Activated T-cell treated with anti-CD3 and anti-CD28 coated beads, Interleukin-2, amount 50 U/mL, for 1 hour (primary cell): ENCODE results near the gene RC3H2.
"Not testable (repeated sequence)": the region's sequence is repeated elsewhere in the genome, so short reads cannot be mapped to it uniquely, and the experiment has no call there.

Experiments
- DNase-seq: peaks from one replicate; pipeline ENCODE4 v3.0.0-alpha.2; 2020

The RC3H2 gene

DNA sequence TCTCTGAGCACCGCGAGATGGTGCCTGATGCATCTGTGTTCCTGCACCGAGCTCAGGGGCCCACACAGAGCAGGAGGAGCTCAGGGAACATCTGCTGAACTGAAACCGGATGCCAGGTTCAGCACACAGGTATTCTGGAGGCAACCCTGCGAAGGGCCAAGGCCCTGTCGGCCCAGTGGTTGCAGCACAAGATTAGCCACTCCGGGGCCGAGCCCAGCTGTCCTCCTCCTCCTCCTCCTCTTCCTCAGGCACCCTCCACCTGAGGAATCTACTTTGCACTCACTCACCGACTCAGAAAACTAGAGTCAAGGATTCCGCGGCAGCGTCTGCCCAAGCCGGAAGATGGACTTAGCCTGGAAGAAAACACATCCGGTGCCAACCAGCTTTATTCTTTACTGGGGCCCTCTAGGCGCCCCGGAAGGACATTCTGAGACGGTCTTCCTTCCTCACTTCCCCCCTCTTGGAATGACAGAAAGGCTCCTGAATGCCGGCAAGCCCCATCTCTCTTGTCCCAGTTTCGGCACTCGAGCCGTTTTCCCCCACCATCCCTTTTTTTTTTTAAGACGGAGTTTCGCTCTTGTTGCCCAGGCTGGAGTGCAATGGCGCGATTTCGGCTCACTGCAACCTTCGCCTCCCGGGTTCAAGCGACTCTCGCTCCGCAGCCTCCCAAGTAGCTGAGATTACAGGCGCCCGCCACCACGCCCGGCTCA lies 8.0 kb upstream of the RC3H2 start, which contains the start of gene ZBTB6:
ZBTB6 (minus strand) TSS at position 360 of the 710 bp plus-strand sequence. CDS start 1,251 bp downstream, outside the sequence.
- peak; percentile 76 for DNase-seq

DNA sequence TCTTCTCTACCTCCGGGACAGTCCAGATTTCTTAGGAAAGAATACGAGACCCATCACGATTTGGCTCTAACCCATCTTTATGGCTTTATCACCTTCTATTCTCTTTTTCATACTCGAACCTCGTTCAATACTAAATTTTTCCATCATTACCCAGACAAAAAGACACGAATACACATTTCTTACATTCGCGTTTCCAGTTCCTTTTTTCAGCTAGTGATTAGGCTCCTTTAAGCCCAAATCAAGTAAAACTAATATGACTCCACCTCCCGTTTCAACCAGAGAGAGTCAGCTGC lies 7.5 kb upstream of the RC3H2 start:
- no peak for DNase-seq

DNA sequence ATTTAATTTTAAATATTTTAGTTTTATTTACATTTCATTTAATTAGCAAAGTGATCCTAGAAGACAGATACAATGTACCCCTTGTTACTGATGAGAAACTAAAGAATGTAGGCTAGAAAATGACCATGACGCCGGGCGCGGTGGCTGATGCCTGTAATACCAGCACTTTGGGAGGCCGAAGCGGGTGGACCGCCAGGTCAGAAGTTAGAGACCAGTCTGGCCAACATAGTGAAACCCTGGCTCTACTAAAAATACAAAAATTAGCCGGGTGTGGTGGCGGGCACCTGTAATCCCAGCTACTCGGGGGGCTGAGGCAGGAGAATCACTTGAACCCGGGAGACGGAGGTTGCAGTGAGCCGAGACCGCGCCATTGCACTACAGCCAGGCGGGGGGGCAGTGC lies 963 bp upstream of the RC3H2 start:
- not testable (repeated sequence) for DNase-seq

DNA sequence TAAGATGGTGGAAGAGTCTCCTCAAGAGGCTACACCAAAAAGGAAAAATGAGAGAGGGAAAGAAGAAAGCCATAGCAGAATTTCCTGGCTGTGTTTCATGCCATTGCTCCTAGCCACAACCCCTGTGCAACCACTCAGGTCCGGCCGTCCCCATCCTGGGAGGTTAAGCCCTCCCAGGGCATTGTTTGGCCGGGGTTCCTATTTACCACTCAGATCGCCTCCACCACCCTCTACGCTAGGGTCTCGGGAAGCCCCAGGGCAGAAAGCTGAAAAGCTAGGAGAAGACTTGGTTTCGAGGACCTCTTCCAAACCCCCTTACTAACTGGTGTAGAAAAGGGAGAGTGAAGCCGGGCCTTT lies 715 bp downstream of the RC3H2 start:
- DNase-seq: no peak

DNA sequence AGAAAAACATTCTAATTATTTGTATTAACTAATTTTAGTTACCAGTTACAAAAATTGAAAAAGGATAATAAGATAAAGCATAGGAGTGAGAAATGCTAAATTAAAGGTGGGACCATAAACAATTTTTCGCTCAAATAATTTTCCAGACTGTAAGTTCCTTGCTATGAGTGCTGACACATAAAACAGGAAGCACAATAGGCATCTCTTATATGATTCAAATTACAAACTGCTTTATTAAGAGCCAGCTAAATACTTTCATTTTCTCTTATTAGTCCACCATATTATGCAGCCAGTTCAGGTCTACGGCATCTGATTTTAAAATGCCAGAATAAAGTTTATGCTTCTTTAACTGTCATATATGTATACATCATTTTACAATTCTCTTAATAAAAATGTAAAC lies 4.4 kb downstream of the RC3H2 start:
- no peak for DNase-seq

DNA sequence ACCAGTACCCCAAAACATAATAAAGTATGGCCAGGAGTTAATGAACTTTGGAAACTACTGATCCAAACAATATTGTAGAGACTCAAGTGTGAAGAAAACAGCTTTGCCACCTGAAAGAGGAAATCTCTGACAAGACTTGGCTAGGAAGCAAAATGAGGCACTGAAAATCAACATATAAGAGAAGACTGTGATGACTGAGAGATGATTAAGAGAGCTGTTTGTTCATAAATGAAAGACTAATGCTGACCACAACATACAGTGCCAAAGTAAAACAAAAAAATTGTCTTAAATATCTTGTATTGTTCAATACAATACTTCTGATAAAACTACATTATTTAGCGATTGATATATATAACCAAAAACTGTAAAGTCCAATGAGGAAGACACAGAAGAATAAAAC lies 7.2 kb downstream of the RC3H2 start:
- no peak for DNase-seq

DNA sequence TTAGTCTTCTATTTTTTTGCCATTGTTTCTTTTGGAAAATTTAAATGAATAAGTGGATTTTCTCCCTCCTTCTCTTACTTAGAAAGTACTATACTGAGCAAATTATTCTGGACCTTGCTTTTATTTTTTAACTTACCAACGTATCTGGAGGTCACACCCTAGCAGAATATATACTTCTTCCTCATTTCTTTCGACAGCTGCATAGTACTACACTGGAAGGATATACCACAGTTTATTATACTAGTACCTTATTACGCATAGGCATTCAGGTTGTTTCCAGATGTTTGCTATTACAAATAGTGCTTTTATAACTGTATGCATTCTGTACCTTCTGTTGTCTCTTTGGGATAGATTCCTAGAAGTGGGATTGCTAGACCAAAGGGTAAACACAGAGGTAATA lies 16.7 kb downstream of the RC3H2 start:
- DNase-seq: no peak

DNA sequence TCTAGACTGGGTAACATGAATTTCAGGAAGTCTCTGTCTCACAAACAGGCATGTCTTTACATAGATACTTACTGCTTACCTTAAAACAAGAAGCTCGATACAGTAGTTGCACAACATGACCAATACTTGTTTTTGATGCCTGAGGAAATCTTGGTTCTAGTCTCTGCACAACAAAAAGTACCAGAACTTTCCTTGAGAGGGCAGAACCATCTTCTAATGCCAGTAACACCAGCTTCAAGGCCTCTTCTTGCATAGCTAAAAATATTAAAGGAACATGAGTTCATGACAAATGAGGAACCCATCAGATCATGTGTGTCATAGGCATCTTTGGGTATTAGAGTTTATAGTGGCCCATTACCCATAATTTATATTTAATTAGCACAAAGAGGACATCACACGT lies 22.0 kb downstream of the RC3H2 start:
- no peak for DNase-seq

DNA sequence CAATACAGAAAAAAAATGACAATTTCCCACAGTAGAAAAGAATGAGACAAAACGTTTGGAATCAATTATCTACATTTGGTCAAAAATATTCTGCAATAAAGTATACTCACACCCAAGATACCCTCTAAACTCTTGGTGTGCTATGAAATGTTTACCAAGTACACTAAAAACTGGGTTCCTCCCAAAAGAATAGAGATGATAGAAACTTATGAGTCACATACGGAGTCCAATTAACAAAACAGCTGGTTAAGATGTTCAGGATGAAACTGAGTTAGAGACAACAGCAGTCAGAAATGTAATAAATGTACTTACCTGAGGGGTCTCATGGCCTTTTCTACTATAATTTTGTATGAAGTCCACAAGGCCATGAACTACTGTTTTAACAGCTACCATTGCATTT lies 25.7 kb downstream of the RC3H2 start:
- no peak for DNase-seq

DNA sequence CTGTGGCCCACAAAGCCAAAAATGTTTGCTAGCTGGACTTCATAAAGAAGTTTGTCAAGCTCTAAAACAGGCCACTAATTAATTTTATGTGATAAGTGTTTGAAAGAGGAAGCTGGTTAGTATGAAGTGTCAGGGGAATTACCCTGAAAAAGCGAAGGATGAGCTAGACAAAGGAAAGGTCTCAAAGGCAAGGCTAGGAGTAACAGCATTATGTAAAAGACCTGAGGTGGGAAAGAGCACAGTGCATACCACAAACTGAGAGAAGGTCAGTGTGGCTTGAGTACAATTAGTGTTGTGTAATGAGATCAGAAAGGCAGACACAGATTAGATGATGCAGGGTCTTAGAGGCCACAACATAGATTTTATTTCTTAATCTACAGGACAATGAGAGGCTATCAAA lies 29.6 kb downstream of the RC3H2 start:
- no peak for DNase-seq

DNA sequence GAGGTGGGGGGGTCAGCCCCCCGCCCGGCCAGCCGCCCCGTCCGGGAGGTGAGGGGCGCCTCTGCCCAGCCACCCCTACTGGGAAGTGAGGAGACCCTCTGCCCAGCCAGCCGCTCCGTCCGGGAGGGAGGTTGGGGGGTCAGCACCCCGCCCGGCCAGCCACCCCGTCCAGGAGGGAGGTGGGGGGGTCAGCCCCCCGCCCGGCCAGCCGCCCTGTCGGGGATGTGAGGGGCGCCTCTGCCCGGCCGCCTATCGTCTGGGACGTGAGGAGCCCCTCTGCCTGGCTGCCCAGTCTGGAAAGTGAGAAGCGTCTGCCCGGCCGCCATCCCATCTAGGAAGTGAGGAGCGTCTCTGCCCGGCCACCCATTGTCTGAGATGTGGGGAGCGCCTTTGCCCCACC lies 37.9 kb downstream of the RC3H2 start:
- not testable (repeated sequence) for DNase-seq

DNA sequence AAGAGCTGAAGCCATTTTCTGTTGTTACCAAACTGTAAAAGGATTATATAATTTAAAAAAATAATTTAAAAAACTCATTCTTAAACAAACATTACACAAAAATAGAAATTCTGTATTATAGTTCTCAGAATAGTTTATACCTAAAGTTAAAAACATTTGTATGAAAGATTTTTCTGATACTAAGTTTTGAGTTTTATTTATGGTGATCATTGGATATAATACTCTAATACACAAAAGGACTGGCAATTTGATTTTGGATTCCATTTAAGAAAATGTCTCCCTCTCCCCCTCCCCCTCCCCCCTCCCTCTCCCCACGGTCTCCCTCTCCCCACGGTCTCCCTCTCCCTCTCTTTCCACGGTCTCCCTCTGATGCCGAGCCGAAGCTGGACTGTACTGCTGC lies 39.1 kb downstream of the RC3H2 start:
- no peak for DNase-seq

DNA sequence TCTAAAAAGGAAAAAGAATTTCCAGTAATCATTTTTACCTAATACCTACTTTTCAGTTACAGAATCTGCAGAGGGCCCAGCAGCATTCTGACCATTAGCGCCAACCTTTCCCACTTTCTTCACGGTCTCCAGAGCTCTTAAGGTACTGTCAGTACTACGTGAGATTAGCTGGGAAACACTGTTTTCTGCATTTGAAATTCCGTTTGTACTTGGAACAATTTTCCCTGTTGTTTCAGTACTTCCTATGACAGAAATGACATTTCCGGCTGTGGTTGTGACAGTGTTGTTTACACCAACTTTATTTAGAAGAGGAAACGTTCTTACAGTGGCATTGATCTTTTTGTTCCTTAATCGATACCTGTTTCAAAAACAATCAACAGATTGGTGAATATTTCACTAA lies 39.9 kb downstream of the RC3H2 start:
- DNase-seq: no peak

DNA sequence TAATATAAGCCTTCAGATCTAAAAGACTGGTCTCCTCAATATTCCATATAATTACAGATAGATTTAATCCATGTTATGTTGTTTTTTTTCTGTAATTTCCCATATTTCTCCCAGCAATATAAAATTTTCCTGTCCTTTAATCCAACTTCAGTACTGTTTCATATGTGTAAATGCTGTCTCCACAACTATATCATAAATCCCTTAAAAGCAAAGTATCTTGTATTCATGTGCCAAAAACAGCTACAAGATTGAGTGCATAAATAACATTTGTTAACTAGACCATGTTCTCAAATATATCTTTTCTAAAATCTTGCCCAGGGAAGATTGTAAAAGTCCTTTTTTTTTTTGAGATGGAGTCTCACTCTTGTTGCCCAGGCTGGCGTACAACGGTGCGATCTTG lies 41.8 kb downstream of the RC3H2 start:
- no peak for DNase-seq

DNA sequence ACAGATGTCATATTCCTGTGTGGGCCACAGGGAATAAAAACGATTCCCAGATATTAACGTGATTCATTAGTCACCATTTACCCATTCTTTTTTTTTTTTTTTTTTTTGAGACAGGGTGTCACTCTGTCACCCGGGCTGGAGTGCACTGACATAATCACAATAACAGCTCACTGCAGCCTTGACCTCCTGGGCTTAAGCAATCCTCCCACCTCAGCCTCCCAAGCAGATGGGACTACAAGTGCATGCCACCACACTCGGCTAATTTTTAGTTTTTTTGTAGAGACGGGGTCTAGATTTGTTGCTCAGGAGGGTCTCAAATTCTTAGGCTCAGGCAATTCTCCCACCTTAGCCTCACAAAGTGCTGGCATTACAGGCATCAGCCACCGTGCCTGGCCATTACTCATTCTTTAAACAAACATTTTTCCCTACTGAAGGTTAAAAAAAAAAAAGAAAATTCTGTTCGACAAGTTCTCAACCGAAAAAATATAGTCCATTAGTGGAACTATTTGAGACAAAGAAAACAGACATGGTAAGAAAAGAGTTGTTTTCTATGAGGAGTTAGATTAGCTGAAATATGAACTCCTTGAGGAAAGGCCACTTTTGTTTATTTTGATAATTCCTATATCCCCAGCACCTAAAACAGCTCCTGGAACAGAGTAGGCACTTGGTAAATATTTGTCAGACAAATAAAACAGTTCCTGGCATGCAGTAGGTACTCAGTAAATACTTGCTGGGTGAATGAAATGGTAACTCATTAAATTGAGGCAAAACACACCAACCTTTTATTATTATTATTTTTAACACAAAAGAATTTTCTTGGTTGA lies 44.6 kb downstream of the RC3H2 start:
- no peak for DNase-seq

DNA sequence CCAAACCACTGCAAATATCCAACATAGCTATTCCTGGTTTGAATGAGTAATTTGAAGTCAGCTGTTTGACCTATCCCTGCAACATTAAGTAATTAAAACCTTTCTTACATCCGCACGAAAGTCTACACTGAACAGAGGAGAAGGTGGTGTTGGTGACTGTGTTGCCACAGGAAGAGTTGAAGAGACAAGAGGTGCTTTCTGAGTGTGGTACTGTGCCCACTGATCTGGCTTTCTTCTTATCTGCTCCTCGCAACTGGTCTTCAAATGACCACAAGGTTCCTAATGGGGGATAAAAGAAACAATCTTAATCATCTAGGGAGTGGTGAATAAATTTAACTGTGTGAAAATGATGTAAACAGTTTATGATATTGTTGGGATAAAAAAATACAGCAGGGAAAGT lies 47.3 kb downstream of the RC3H2 start:
- no peak for DNase-seq

DNA sequence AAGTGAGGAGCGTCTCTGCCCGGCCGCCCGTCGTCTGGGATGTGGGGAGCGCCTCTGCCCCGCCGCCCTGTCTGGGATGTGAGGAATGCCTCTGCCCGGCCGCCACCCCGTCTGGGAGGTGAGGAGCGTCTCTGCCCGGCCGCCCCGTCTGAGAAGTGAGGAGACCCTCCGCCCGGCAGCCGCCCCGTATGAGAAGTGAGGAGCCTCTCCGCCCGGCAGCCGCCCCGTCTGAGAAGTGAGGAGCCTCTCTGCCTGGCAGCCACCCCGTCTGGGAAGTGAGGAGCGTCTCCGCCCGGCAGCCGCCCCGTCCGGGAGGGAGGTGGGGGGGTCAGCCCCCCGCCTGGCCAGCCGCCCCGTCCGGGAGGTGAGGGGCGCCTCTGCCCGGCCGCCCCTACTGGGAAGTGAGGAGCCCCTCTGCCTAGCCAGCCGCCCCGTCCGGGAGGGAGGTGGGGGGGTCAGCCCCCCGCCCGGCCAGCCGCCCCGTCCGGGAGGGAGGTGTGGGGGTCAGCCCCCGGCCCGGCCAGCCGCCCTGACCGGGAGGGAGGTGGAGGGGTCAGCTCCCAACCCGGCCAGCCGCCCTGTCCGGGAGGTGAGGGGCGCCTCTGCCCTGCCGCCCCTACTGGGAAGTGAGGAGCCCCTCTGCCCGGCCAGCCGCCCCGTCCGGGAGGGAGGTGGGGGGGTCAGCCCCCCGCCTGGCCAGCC lies 52.9 kb downstream of the RC3H2 start:
- not testable (repeated sequence) for DNase-seq

DNA sequence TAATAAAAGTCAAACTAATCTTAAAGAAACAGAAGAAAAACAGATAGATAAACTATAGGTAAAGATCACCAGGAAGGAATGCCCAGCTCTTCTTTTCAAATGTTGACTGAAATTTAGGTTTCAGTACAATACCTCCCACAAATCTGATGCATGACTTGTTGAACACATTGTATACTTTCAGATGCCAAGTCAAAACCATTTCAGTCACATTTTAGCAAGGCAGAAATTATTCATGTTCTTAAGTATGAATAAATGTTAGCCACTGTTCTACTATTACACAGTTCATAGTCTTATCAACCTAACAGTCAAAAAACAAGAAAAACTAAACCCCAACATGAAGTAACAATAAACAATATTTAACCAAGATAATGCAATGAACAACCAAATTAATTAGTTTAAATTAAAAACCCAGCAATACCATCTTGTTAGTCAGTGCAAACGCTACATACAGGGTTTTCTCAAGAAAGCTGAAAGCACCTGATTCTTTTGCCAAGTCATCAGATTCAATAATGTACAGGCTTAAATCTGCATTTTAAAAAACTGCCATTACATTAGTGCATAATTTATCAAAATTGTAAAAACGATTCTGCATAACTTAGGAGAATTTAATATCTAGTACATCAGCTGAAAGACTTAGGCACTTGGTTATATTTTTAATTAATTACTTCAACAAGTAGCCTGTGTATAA lies 56.8 kb downstream of the RC3H2 start:
- DNase-seq: no peak

DNA sequence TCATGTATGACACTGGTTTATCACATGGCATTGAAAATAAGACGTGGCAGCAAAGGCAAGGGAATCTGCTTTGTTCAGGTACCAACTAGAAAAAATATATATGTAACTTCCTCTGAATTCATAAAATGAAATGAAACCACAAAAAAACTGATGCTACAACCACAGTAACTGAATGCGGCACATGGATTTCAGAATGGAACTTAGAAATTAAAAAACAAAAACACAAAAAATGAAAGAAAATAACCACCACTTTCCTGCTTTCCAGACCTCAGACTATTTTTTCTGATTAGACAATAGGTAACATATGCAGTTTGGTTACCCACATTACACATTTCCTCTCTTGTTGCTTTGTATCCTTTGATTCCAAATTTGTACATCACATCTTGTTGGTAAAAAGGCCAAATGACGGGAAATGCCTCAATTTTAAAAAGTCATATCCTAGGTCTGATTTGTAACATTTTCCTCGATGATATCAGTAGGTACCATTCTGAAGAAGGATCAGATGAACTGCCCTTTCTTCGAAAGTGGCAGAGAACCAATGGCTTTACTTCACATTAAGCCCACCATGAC lies 58.7 kb downstream of the RC3H2 start:
- no peak for DNase-seq

DNA sequence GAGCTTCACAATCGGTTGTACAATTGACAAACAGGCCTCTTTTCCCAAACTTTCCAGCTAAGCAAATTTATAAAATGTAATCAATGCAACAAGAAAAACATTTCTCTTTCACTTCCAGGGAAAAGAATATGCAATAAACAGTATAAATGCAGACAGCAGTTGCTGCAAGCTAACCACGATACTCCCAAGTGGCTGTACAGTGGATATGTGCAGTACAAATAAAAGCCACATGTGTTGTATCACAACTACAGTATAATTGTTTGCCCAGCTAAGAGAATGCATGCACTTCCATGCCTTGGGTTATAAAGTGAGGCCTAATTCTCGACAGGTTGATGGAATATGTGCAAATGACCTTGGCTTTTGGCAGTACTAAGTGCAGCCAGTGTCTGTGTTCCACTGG lies 60.0 kb downstream of the RC3H2 start:
- DNase-seq: no peak

DNA sequence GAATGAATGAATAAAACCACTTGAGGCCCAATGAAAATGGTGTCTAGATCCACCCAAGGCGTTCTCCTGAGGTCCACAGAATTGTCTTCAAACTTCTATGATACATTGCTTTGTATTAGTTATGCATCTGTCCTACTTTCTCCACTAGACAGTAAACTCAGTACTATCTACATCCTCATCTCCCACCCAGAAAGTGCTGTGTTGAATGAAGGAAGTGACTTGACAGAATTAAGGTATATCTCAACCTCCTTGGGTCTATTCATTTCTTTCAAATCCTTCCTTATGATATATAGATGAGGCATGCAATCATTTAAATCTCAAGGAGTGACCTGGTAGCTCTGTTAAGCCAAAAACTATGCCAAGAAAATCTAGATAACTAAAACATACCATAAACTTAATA lies 61.0 kb downstream of the RC3H2 start:
- DNase-seq: no peak

DNA sequence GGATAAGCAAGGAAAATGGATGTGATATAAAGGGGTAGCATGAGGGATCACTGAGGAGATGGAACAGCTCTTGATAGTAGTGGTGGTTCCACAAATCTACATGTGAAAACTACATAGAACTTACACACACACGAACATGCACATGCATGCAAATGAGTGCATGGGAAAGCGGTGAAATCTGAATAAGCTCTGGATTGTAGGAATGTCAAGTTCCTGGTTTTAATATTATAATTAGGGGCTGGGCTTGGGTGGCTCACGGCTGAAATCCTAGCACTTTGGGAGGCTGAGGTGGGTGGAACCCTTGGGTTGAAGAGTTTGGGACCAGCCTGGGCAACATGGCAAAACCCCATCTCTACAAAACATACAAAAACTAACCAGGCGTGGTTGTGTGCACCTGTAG lies 63.7 kb downstream of the RC3H2 start:
- no peak for DNase-seq

DNA sequence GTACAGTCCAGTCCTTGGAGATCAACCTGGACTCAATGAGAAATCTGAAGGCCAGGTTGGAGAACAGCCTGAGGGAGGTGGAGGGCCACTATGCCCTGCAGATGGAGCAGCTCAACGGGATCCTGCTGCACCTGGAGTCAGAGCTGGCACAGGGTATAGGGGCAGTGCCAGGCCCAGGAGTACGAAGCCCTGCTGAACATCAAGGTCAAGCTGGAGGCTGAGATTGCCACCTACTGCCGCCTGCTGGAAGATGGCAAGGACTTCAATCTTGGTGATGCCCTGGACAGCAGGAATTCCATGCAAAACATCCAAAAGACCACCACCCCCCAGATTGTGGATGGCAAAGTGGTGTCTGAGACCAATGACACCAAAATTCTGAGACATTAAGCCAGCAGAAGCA lies 66.7 kb downstream of the RC3H2 start:
- not testable (repeated sequence) for DNase-seq
